ENCODE measurements around the gene UBE3D. TPM values are rescaled to one million over a fixed set of nuclear protein-coding genes. Genes with fewer than 3 reads are reported as not detected.

Gene UBE3D
- total and polyA plus RNA-seq, 11 donors = 2.0 to 5.3 (median 2.9) TPM

DNA sequence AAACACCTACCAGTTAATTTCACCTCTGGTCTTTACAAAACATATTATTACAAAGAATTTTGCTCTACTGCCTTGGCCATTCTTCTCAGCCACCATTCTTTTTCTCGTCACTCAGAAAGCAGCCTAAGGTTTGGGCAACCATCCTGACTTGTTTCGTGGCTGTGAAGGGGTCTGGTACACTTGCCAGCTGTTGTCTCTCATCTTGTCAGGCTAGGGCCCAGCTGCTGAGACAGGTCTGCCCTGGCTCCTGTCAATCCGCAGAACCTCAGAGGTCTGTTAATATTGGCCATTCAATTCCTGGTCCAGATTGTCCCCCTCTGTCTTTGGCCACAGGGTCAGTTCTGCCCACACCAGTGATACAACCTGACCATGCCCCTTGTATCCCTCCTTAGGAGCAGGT is 197.7 kb downstream of the UBE3D start:
- H3K4me3 ChIP-seq = no peak overlapping the region
- H3K27ac ChIP-seq = no peak overlapping the region
- H3K36me3 ChIP-seq = no peaks in the 10 kb centered on the region
- no peak for DNase-seq
- ATAC-seq = no peak
- peaks cover 0 to 8% (median 0%) of the 10 kb centered on the region in 12 donors for H3K9me3 ChIP-seq
- no peak for TF ChIP-seq POLR2A (IDR thresholded peaks at IDR 0.05)
- TF ChIP-seq, protein P1, sequence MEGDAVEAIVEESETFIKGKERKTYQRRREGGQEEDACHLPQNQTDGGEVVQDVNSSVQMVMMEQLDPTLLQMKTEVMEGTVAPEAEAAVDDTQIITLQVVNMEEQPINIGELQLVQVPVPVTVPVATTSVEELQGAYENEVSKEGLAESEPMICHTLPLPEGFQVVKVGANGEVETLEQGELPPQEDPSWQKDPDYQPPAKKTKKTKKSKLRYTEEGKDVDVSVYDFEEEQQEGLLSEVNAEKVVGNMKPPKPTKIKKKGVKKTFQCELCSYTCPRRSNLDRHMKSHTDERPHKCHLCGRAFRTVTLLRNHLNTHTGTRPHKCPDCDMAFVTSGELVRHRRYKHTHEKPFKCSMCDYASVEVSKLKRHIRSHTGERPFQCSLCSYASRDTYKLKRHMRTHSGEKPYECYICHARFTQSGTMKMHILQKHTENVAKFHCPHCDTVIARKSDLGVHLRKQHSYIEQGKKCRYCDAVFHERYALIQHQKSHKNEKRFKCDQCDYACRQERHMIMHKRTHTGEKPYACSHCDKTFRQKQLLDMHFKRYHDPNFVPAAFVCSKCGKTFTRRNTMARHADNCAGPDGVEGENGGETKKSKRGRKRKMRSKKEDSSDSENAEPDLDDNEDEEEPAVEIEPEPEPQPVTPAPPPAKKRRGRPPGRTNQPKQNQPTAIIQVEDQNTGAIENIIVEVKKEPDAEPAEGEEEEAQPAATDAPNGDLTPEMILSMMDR (IDR thresholded peaks at IDR 0.05) = no peak
- WGBS, 4 donors = 74 to 89% (median 76%) methylated on average over 3 of the region's 3 CpGs
- no peaks in the 10 kb centered on the region for H3K4me1 ChIP-seq
- no peaks in the 10 kb centered on the region for H3K27me3 ChIP-seq
- intact Hi-C loops (cut with DNase I) = no loop called here

- Histone ChIP-seq H3K4me3 (no peak overlapping the region), H3K27ac (no peak overlapping the region), H3K27me3 (no peaks in the 10 kb centered on the region), H3K36me3 (no peaks in the 10 kb centered on the region), H3K4me1 (no peaks in the 10 kb centered on the region), H3K9me3 (peaks cover 0 to 8% (median 0%) of the 10 kb centered on the region in 12 donors)
- ATAC-seq (no peak), DNase-seq (no peak)
- TF ChIP-seq, protein P1 (IDR thresholded peaks at IDR 0.05) = no peak
- TF ChIP-seq POLR2A (IDR thresholded peaks at IDR 0.05) = no peak
- WGBS, 4 donors = 56 to 70% (median 62%) methylated on average over 3 of the region's 3 CpGs
- intact Hi-C loops (cut with DNase I) = no loop called here
Observed at GRCh38 chr6:82866446-82866845, 199.2 kb downstream of the UBE3D start.

DNA sequence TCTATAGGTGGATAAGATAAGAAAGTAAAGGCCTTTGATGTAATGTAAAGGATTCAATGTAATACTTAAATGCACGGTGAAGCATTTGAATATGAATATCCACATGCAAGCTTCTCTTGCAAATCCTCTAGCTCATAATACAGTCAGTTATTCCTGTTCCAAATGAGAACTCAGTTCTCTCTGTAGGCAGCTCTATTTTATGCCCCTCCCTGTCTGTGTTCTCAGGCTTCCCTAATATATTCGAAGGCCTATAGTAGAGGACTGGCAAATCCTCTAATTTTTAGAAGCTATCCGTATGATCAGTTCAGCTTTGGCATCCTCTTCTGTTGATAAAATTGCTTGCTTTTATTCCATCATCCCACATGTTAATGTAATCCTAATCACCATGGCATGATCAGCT is 200.2 kb downstream of the UBE3D start:
- intact Hi-C loops (cut with DNase I) = no loop called here

DNA sequence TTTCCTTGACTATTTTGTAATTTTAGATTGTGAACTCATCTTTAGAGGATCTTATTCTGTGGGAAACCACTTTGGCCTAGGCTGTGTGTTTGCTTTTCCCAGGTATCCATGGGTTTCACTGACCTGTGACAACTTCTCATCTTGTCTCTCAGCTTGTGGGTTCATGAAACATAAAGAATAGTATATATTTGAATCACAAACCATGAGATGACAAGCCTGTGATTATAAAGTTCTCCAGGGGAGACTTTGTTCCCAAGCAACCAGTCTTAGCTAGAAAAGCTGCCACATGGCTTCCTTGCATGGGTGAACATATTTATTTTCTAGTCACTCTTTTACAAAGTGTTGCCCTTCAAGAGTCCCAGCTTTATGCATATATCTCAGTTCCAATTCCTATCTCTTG is 201.9 kb downstream of the UBE3D start:
- Histone ChIP-seq H3K27ac (no peak overlapping the region), H3K36me3 (no peaks in the 10 kb centered on the region), H3K27me3 (no peaks in the 10 kb centered on the region), H3K9me3 (peaks cover 0 to 8% (median 0%) of the 10 kb centered on the region in 12 donors), H3K4me1 (no peaks in the 10 kb centered on the region), H3K4me3 (no peak overlapping the region)
- no peak for DNase-seq
- ATAC-seq = no peak
- intact Hi-C loops (cut with DNase I) = no loop called here
- TF ChIP-seq, protein P1 (IDR thresholded peaks at IDR 0.05) = no peak
- TF ChIP-seq POLR2A (IDR thresholded peaks at IDR 0.05) = no peak

More for the DNA sequence above, 200.2 kb downstream of the UBE3D start:
- no peak for TF ChIP-seq POLR2A (IDR thresholded peaks at IDR 0.05)
- TF ChIP-seq, protein P1 (IDR thresholded peaks at IDR 0.05) = no peak
- ATAC-seq (no peak), DNase-seq (no peak)
- Histone ChIP-seq H3K9me3 (peaks cover 0 to 8% (median 0%) of the 10 kb centered on the region in 12 donors), H3K4me3 (no peak overlapping the region), H3K36me3 (no peaks in the 10 kb centered on the region), H3K27me3 (no peaks in the 10 kb centered on the region), H3K27ac (no peak overlapping the region), H3K4me1 (no peaks in the 10 kb centered on the region)
- WGBS, 4 donors = 72 to 76% (median 74%) methylated on average over 3 of the region's 3 CpGs

All from heart left ventricle (tissue), 16 donors.